HUES48 (cell line): ENCODE data around the gene CISH.

Experiments used
- H3K27ac ChIP-seq: one replicate; pipeline ENCODE4 v1.7.0; 2013; ENCODE audit warnings: low read depth, low read length, inconsistent platforms
- H3K27me3 ChIP-seq: 2 replicates; pipeline ENCODE4 v1.6.1; 2013; ENCODE audit warnings: mild to moderate bottlenecking, low read length; ENCODE audit not compliant: control insufficient read depth, insufficient read depth
- H3K36me3 ChIP-seq: 2 replicates; pipeline ENCODE4 v1.6.1; 2013; ENCODE audit warnings: low read length; ENCODE audit not compliant: control insufficient read depth, insufficient read depth
- H3K4me1 ChIP-seq: 2 replicates; pipeline ENCODE4 v1.6.1; 2013; ENCODE audit warnings: mild to moderate bottlenecking, low read length; ENCODE audit not compliant: control insufficient read depth, insufficient read depth
- H3K4me3 ChIP-seq: 2 replicates; pipeline ENCODE4 v1.5.1; 2013; ENCODE audit warnings: mild to moderate bottlenecking, low read depth, low read length
- H3K9ac ChIP-seq: 2 replicates; pipeline ENCODE4 v1.6.1; 2013; ENCODE audit warnings: mild to moderate bottlenecking, low read depth, low read length, moderate library complexity
- H3K9me3 ChIP-seq: 2 replicates; pipeline ENCODE4 v1.6.1; 2013; ENCODE audit warnings: low read length; ENCODE audit not compliant: control insufficient read depth, insufficient read depth

The CISH gene

GRCh38 chr3:50651920-50652529 lies 40.5 kb upstream of the CISH start:
- Histone ChIP-seq H3K27me3 (no peaks in the 10 kb centered on the region), H3K36me3 (peaks cover 13% of the 10 kb centered on the region; the same call in 1 of the 2 replicates), H3K4me1 (peaks cover 13% of the 10 kb centered on the region)

GRCh38 chr3:50651445-50651844 lies 39.9 kb upstream of the CISH start:
- Histone ChIP-seq H3K9me3 (no peaks in the 10 kb centered on the region), H3K4me1 (peaks cover 13% of the 10 kb centered on the region), H3K27ac (peak overlapping the region; percentile 60), H3K4me3 (no peak overlapping the region), H3K27me3 (no peaks in the 10 kb centered on the region), H3K36me3 (peaks cover 16% of the 10 kb centered on the region; the same call in 1 of the 2 replicates), H3K9ac (no peak overlapping the region)

More at GRCh38 chr3:50651920-50652529, 40.5 kb upstream of the CISH start:
- no peak overlapping the region for H3K9ac ChIP-seq
- no peak overlapping the region for H3K4me3 ChIP-seq
- no peaks in the 10 kb centered on the region for H3K9me3 ChIP-seq
- peak overlapping the region; percentile 60 for H3K27ac ChIP-seq

- Histone ChIP-seq H3K27ac (no peak overlapping the region), H3K36me3 (peaks cover 23% of the 10 kb centered on the region; the same call in 1 of the 2 replicates), H3K27me3 (no peaks in the 10 kb centered on the region), H3K9me3 (no peaks in the 10 kb centered on the region), H3K4me3 (no peak overlapping the region), H3K4me1 (peaks cover 13% of the 10 kb centered on the region), H3K9ac (no peak overlapping the region)
Observed at GRCh38 chr3:50650018-50650417, 38.4 kb upstream of the CISH start.

- H3K27me3 ChIP-seq = no peaks in the 10 kb centered on the region
- no peak overlapping the region for H3K4me3 ChIP-seq
- H3K9me3 ChIP-seq = no peaks in the 10 kb centered on the region
- peaks cover 13% of the 10 kb centered on the region for H3K4me1 ChIP-seq
- H3K9ac ChIP-seq = no peak overlapping the region
- no peak overlapping the region for H3K27ac ChIP-seq
- peaks cover 28% of the 10 kb centered on the region for H3K36me3 ChIP-seq
Observed at GRCh38 chr3:50649451-50649931, 37.9 kb upstream of the CISH start.

- Histone ChIP-seq H3K9ac (no peak overlapping the region), H3K27ac (no peak overlapping the region), H3K36me3 (peaks cover 33% of the 10 kb centered on the region), H3K4me3 (no peak overlapping the region), H3K9me3 (no peaks in the 10 kb centered on the region), H3K27me3 (no peaks in the 10 kb centered on the region), H3K4me1 (peaks cover 13% of the 10 kb centered on the region)
Observed at GRCh38 chr3:50648944-50649343, 37.4 kb upstream of the CISH start.

GRCh38 chr3:50648313-50648712 lies 36.7 kb upstream of the CISH start:
- H3K36me3 ChIP-seq = peaks cover 38% of the 10 kb centered on the region
- no peak overlapping the region for H3K4me3 ChIP-seq
- H3K9me3 ChIP-seq = no peaks in the 10 kb centered on the region
- no peak overlapping the region for H3K9ac ChIP-seq
- no peak overlapping the region for H3K27ac ChIP-seq
- H3K27me3 ChIP-seq = no peaks in the 10 kb centered on the region
- H3K4me1 ChIP-seq = peaks cover 13% of the 10 kb centered on the region

GRCh38 chr3:50645378-50645777 lies 33.8 kb upstream of the CISH start:
- Histone ChIP-seq H3K27me3 (no peaks in the 10 kb centered on the region), H3K9ac (no peak overlapping the region), H3K36me3 (peaks cover 55% of the 10 kb centered on the region)

GRCh38 chr3:50644561-50644960 lies 33.0 kb upstream of the CISH start:
- Histone ChIP-seq H3K9ac (no peak overlapping the region), H3K36me3 (peaks cover 55% of the 10 kb centered on the region), H3K27ac (no peak overlapping the region), H3K4me3 (no peak overlapping the region), H3K27me3 (no peaks in the 10 kb centered on the region), H3K9me3 (no peaks in the 10 kb centered on the region), H3K4me1 (peaks cover 3% of the 10 kb centered on the region)

More at GRCh38 chr3:50645378-50645777, 33.8 kb upstream of the CISH start:
- H3K4me3 ChIP-seq = no peak overlapping the region
- no peak overlapping the region for H3K27ac ChIP-seq
- H3K4me1 ChIP-seq = peaks cover 3% of the 10 kb centered on the region
- H3K9me3 ChIP-seq = no peaks in the 10 kb centered on the region

GRCh38 chr3:50642382-50642781 lies 30.8 kb upstream of the CISH start:
- Histone ChIP-seq H3K27ac (no peak overlapping the region), H3K4me1 (peaks cover 8% of the 10 kb centered on the region), H3K9me3 (no peaks in the 10 kb centered on the region), H3K9ac (no peak overlapping the region), H3K4me3 (no peak overlapping the region), H3K36me3 (peaks cover 45% of the 10 kb centered on the region), H3K27me3 (no peaks in the 10 kb centered on the region)

- Histone ChIP-seq H3K27ac (no peak overlapping the region), H3K4me1 (peaks cover 16% of the 10 kb centered on the region)
Observed at GRCh38 chr3:50639055-50639494, 27.5 kb upstream of the CISH start.

GRCh38 chr3:50637945-50638344 lies 26.4 kb upstream of the CISH start:
- peaks cover 13% of the 10 kb centered on the region; the same call in 1 of the 2 replicates for H3K36me3 ChIP-seq
- no peak overlapping the region for H3K4me3 ChIP-seq
- no peak overlapping the region for H3K27ac ChIP-seq
- H3K9me3 ChIP-seq = no peaks in the 10 kb centered on the region
- H3K9ac ChIP-seq = no peak overlapping the region
- H3K27me3 ChIP-seq = no peaks in the 10 kb centered on the region
- peaks cover 16% of the 10 kb centered on the region for H3K4me1 ChIP-seq

More at GRCh38 chr3:50639055-50639494, 27.5 kb upstream of the CISH start:
- Histone ChIP-seq H3K9ac (no peak overlapping the region), H3K4me3 (no peak overlapping the region), H3K36me3 (peaks cover 23% of the 10 kb centered on the region), H3K9me3 (no peaks in the 10 kb centered on the region), H3K27me3 (no peaks in the 10 kb centered on the region)
